Measurements from ENCODE around the gene KRTAP5-2. TPM values are rescaled to one million over a fixed set of nuclear protein-coding genes. Genes with fewer than 3 reads are reported as not detected.
A peak's percentile ranks its signal among the peaks of the same experiment; 100 is the strongest.

The KRTAP5-2 gene
- total RNA-seq, 4 donors from 2014 or later = not detected

GRCh38 chr11:1628506-1629325 lies 30.6 kb upstream of the KRTAP5-2 start:
- WGBS, 2 donors = 44 to 46% methylated on average over 9 to 18 of the region's 35 CpGs
- Histone ChIP-seq H3K9me3 (no peaks in the 10 kb centered on the region), H3K4me1 (peaks cover 0 to 5% (median 4%) of the 10 kb centered on the region in 3 donors), H3K36me3 (no peaks in the 10 kb centered on the region), H3K27ac (no peak overlapping the region), H3K4me3 (no peak overlapping the region), H3K27me3 (peaks cover 0 to 91% (median 3%) of the 10 kb centered on the region in 4 donors)
- DNase-seq = no peak
- TF ChIP-seq CTCF (IDR thresholded peaks at IDR 0.05) (peak; percentile 70 to 93 (median 76)), POLR2A (IDR thresholded peaks at IDR 0.05) (no peak)
- intact Hi-C loops (cut with DNase I) = no loop called here

GRCh38 chr11:1625541-1625940 lies 27.4 kb upstream of the KRTAP5-2 start:
- Histone ChIP-seq H3K27ac (no peak overlapping the region), H3K4me1 (peaks cover 0 to 5% (median 4%) of the 10 kb centered on the region in 3 donors), H3K4me3 (no peak overlapping the region), H3K27me3 (peaks cover 0 to 87% (median 3%) of the 10 kb centered on the region in 4 donors), H3K36me3 (no peaks in the 10 kb centered on the region), H3K9me3 (no peaks in the 10 kb centered on the region)
- WGBS, 2 donors = 54 to 77% methylated on average over 12 of the region's 13 CpGs
- intact Hi-C loops (cut with DNase I) = no loop called here
- TF ChIP-seq CTCF (IDR thresholded peaks at IDR 0.05) = no peak
- TF ChIP-seq POLR2A (IDR thresholded peaks at IDR 0.05) = no peak
- DNase-seq = no peak

GRCh38 chr11:1624621-1625020 lies 26.5 kb upstream of the KRTAP5-2 start:
- no peak overlapping the region for H3K27ac ChIP-seq
- intact Hi-C loops (cut with DNase I) = no loop called here
- no peaks in the 10 kb centered on the region for H3K9me3 ChIP-seq
- peaks cover 0 to 81% (median 3%) of the 10 kb centered on the region in 4 donors for H3K27me3 ChIP-seq
- TF ChIP-seq CTCF (IDR thresholded peaks at IDR 0.05) (no peak), POLR2A (IDR thresholded peaks at IDR 0.05) (no peak)
- no peak overlapping the region for H3K4me3 ChIP-seq
- DNase-seq = no peak
- H3K4me1 ChIP-seq = peaks cover 0 to 5% (median 4%) of the 10 kb centered on the region in 3 donors
- 68 to 76% methylated on average over 14 to 16 of the region's 16 CpGs for WGBS, 2 donors
- no peaks in the 10 kb centered on the region for H3K36me3 ChIP-seq

GRCh38 chr11:1623716-1624115 lies 25.6 kb upstream of the KRTAP5-2 start:
- H3K27ac ChIP-seq = no peak overlapping the region
- H3K4me1 ChIP-seq = peaks cover 0 to 2% (median 0%) of the 10 kb centered on the region in 3 donors
- no peak overlapping the region for H3K4me3 ChIP-seq
- H3K36me3 ChIP-seq = no peaks in the 10 kb centered on the region
- intact Hi-C loops (cut with DNase I) = no loop called here
- no peak for DNase-seq
- WGBS, 2 donors = 91% methylated on average over 5 of the region's 9 CpGs; no CpG with 5 or more reads in 1 of the 2 donors
- TF ChIP-seq POLR2A (IDR thresholded peaks at IDR 0.05) = no peak
- no peak for TF ChIP-seq CTCF (IDR thresholded peaks at IDR 0.05)
- peaks cover 0 to 80% (median 3%) of the 10 kb centered on the region in 4 donors for H3K27me3 ChIP-seq
- H3K9me3 ChIP-seq = no peaks in the 10 kb centered on the region

GRCh38 chr11:1622086-1622485 lies 24.0 kb upstream of the KRTAP5-2 start, which contains the start of gene KRTAP5-4:
Gene KRTAP5-4, minus strand, starts transcription at chr11:1622138. Its CDS starts 45 bp downstream, at chr11:1622093.
- Histone ChIP-seq H3K4me3 (no peak within 1 kb of the TSS), H3K27ac (no peak within 1 kb of the TSS), H3K4me1 (no peaks in the 10 kb centered on the region), H3K9me3 (no peaks in the 10 kb centered on the region), H3K27me3 (peaks cover 0 to 78% (median 1%) of the 10 kb centered on the region in 4 donors), H3K36me3 (no peaks in the 10 kb centered on the region)
- WGBS, 2 donors = 47 to 54% methylated on average over 1 of the region's 1 CpG
- TF ChIP-seq POLR2A (IDR thresholded peaks at IDR 0.05) (no peak), CTCF (IDR thresholded peaks at IDR 0.05) (no peak)
- DNase-seq = no peak
- intact Hi-C loops (cut with DNase I) = no loop called here
